GM12875 (cell line): Measurements from ENCODE around the gene HYCC2.
A peak's percentile ranks its signal among the peaks of the same experiment; 100 is the strongest.
"Not testable (repeated sequence)": the region's sequence is repeated elsewhere in the genome, so short reads cannot be mapped to it uniquely, and the experiment has no call there.

Experiments
- H3K4me3 ChIP-seq: one replicate; pipeline ENCODE4 v1.5.1; 2011; ENCODE audit warnings: low read depth, low read length, control low read depth
- CTCF ChIP-seq: IDR thresholded peaks from 2 replicates; pipeline ENCODE4 v1.5.1; 2011; ENCODE audit warnings: low read depth, mild to moderate bottlenecking, control low read depth, inconsistent platforms, low read length, moderate library complexity, borderline replicate concordance; ENCODE audit not compliant: insufficient read depth

HYCC2 gene

GRCh38 chr2:201072201-201072530 is 695 bp upstream of the HYCC2 start:
- H3K4me3 ChIP-seq = peak overlapping the region; percentile 79
- no peak for TF ChIP-seq CTCF

- peak overlapping the region; percentile 79 for H3K4me3 ChIP-seq
- no peak for TF ChIP-seq CTCF
These were observed 458 bp downstream of the HYCC2 start for GRCh38 chr2:201070948-201071478.

- no peak for TF ChIP-seq CTCF
- no peak overlapping the region for H3K4me3 ChIP-seq
These were observed 6.6 kb downstream of the HYCC2 start for GRCh38 chr2:201064797-201065329.

GRCh38 chr2:201063516-201063915 is 8.0 kb downstream of the HYCC2 start:
- not testable (repeated sequence) for H3K4me3 ChIP-seq

- TF ChIP-seq CTCF = no peak
- no peak overlapping the region for H3K4me3 ChIP-seq
These were observed 11.3 kb downstream of the HYCC2 start for GRCh38 chr2:201059961-201060755.

GRCh38 chr2:201058914-201059313 is 12.6 kb downstream of the HYCC2 start:
- no peak overlapping the region for H3K4me3 ChIP-seq
- no peak for TF ChIP-seq CTCF

GRCh38 chr2:201057715-201058248 is 13.7 kb downstream of the HYCC2 start:
- TF ChIP-seq CTCF = no peak
- H3K4me3 ChIP-seq = no peak overlapping the region
